SH-SY5Y (cell line): ENCODE data around the gene HOXA4.

Experiments
- GATA2 ChIP-seq: IDR thresholded peaks from 2 replicates; pipeline ENCODE4 v1.6.1; 2011; ENCODE audit warnings: mild to moderate bottlenecking, low read depth, low read length
- GATA3 ChIP-seq: IDR thresholded peaks from 2 replicates; pipeline ENCODE4 v1.6.1; 2011; ENCODE audit warnings: low read depth, mild to moderate bottlenecking, low read length, moderate library complexity

- TF ChIP-seq GATA3 (no peak), GATA2 (no peak)
These were observed 15.7 kb downstream of the HOXA4 start for GRCh38 chr7:27114881-27115220.
